Neural progenitor cell (in vitro differentiated cells): ENCODE results near the gene ZIC5. TPM values are rescaled to one million over a fixed set of nuclear protein-coding genes. Genes with fewer than 3 reads are reported as not detected.

Source experiments
- DNase-seq: peaks from one replicate; pipeline ENCODE4 v3.0.0-alpha.2; 2016; ENCODE audit warnings: low spot score
- H2AFZ ChIP-seq: fragments of 200-600 bp; sonication (generic); replicated peaks from 2 replicates; pipeline ENCODE4 v1.6.1; 2016; ENCODE audit warnings: antibody characterized with exemption
- H3F3A ChIP-seq: fragments of 200-600 bp; sonication (generic); 2 replicates; pipeline ENCODE4 v1.6.1; 2016; ENCODE audit warnings: antibody characterized with exemption, low read depth
- H3K27ac ChIP-seq: fragments of 200-600 bp; sonication (generic); 2 replicates; pipeline ENCODE4 v1.5.1; 2016; ENCODE audit warnings: mild to moderate bottlenecking
- H3K27me3 ChIP-seq: fragments of 200-600 bp; sonication (generic); 2 replicates; pipeline ENCODE4 v1.6.1; 2016; ENCODE audit warnings: mild to moderate bottlenecking, moderate library complexity
- H3K36me3 ChIP-seq: fragments of 200-600 bp; sonication (generic); 2 replicates; pipeline ENCODE4 v1.5.1; 2016
- H3K4me1 ChIP-seq: fragments of 200-600 bp; sonication (generic); 2 replicates; pipeline ENCODE4 v1.6.1; 2016; ENCODE audit warnings: mixed run types
- H3K4me2 ChIP-seq: fragments of 200-600 bp; sonication (generic); 2 replicates; pipeline ENCODE4 v1.6.1; 2016
- H3K4me3 ChIP-seq: fragments of 200-600 bp; sonication (generic); 2 replicates; pipeline ENCODE4 v1.5.1; 2016
- H3K79me2 ChIP-seq: fragments of 200-600 bp; sonication (generic); 2 replicates; pipeline ENCODE4 v1.6.1; 2016; ENCODE audit warnings: low read depth
- H3K9ac ChIP-seq: fragments of 200-600 bp; sonication (generic); 2 replicates; pipeline ENCODE4 v1.6.1; 2016
- H3K9me3 ChIP-seq: fragments of 200-600 bp; sonication (generic); 2 replicates; pipeline ENCODE4 v1.5.1; 2016; ENCODE audit warnings: low read depth
- H4K20me1 ChIP-seq: fragments of 200-600 bp; sonication (generic); 2 replicates; pipeline ENCODE4 v1.6.1; 2016; ENCODE audit warnings: low read depth
- H3K27ac Mint-ChIP-seq: 3 replicates; pipeline ENCODE4 v1.8.0; 2021; ENCODE audit warnings: mixed read lengths
- H3K27me3 Mint-ChIP-seq: 2 replicates; pipeline ENCODE4 v1.8.0; 2022; ENCODE audit warnings: low read depth, mild to moderate bottlenecking, inconsistent platforms, moderate library complexity, mixed read lengths; ENCODE audit not compliant: insufficient read depth
- H3K36me3 Mint-ChIP-seq: 3 replicates; pipeline ENCODE4 v1.8.0; 2021; ENCODE audit warnings: mixed read lengths
- H3K4me1 Mint-ChIP-seq: 3 replicates; pipeline ENCODE4 v1.8.0; 2021; ENCODE audit warnings: mixed read lengths
- H3K4me3 Mint-ChIP-seq: 3 replicates; pipeline ENCODE4 v1.8.0; 2021; ENCODE audit warnings: mild to moderate bottlenecking, moderate library complexity, mixed read lengths
- H3K9me3 Mint-ChIP-seq: 3 replicates; pipeline ENCODE4 v1.8.0; 2020; ENCODE audit warnings: mixed read lengths
- CTCF ChIP-seq: fragments of 200-600 bp; sonication (generic); IDR thresholded peaks from 2 replicates; pipeline ENCODE4 v1.5.1; 2017; ENCODE audit warnings: antibody characterized with exemption, mild to moderate bottlenecking
- EZH2 ChIP-seq: fragments of 200-600 bp; sonication (generic); IDR thresholded peaks from 2 replicates; pipeline ENCODE4 v1.6.1; 2017; ENCODE audit warnings: antibody characterized with exemption, mild to moderate bottlenecking, moderate library complexity
- EZH2phosphoT487 ChIP-seq: fragments of 200-600 bp; sonication (generic); IDR thresholded peaks from 2 replicates; pipeline ENCODE4 v1.6.1; 2017; ENCODE audit warnings: antibody characterized with exemption
- total RNA-seq: library from RNA; depleted of rRNA; stranded (reverse); fragments of >200 nt; gene quantifications from 2 replicates; pipeline ENCODE4 v1.2.3, GENCODE V29; 2015; ENCODE audit warnings: low replicate concordance

Gene ZIC5
- total RNA-seq, 1 donor from 2014 or later, result 35.7 TPM

GRCh38 chr13:99972190-99972731 is 694 bp upstream of the ZIC5 start:
- Histone ChIP-seq H3K27me3 (peaks cover 51% of the 10 kb centered on the region), H3K27ac (no peak overlapping the region), H3F3A (peaks cover 88% of the 10 kb centered on the region), H3K4me3 (peak overlapping the region; percentile 96), H3K4me1 (peaks cover 45% of the 10 kb centered on the region), H3K9me3 (no peaks in the 10 kb centered on the region), H3K9ac (no peak overlapping the region), H3K79me2 (peaks cover 88% of the 10 kb centered on the region), H3K4me2 (peak overlapping the region; percentile 79), H2AFZ (no peak overlapping the region), H3K36me3 (no peaks in the 10 kb centered on the region), H4K20me1 (peaks cover 86% of the 10 kb centered on the region)
- H3K4me3 Mint-ChIP-seq, result peak overlapping the region; percentile 89
- peak overlapping the region; percentile 94 for H3K27ac Mint-ChIP-seq
- DNase-seq, result peak; percentile 82
- peaks cover 26% of the 10 kb centered on the region for H3K27me3 Mint-ChIP-seq
- H3K36me3 Mint-ChIP-seq, result peaks cover 17% of the 10 kb centered on the region
- peaks cover 15% of the 10 kb centered on the region for H3K9me3 Mint-ChIP-seq
- peaks cover 46% of the 10 kb centered on the region for H3K4me1 Mint-ChIP-seq
- TF ChIP-seq EZH2phosphoT487, result peak; percentile 10
- no peak for TF ChIP-seq CTCF

- Mint-ChIP-seq H3K27ac (peak overlapping the region; percentile 70), H3K27me3 (peaks cover 30% of the 10 kb centered on the region), H3K4me3 (peak overlapping the region; percentile 89), H3K9me3 (peaks cover 15% of the 10 kb centered on the region), H3K4me1 (peaks cover 41% of the 10 kb centered on the region), H3K36me3 (peaks cover 29% of the 10 kb centered on the region)
- Histone ChIP-seq H3K27me3 (peaks cover 38% of the 10 kb centered on the region), H3K9me3 (no peaks in the 10 kb centered on the region), H3K79me2 (peaks cover 89% of the 10 kb centered on the region), H3K36me3 (peaks cover 3% of the 10 kb centered on the region), H3F3A (peaks cover 87% of the 10 kb centered on the region), H2AFZ (no peak overlapping the region), H3K4me3 (peak overlapping the region; percentile 96), H4K20me1 (peaks cover 86% of the 10 kb centered on the region), H3K27ac (peak overlapping the region; percentile 83), H3K4me1 (peaks cover 50% of the 10 kb centered on the region), H3K9ac (no peak overlapping the region), H3K4me2 (peak overlapping the region; percentile 79)
- no peak for TF ChIP-seq CTCF
- TF ChIP-seq EZH2phosphoT487, result no peak
- DNase-seq, result peak; percentile 87
Measured at GRCh38 chr13:99970651-99971575, 654 bp downstream of the ZIC5 start.

GRCh38 chr13:99969919-99970650 is 1.5 kb downstream of the ZIC5 start:
- Histone ChIP-seq H3K27ac (peak overlapping the region; percentile 90), H3K9me3 (no peaks in the 10 kb centered on the region), H3K9ac (peak overlapping the region; percentile 72), H3K27me3 (peaks cover 29% of the 10 kb centered on the region), H4K20me1 (peaks cover 86% of the 10 kb centered on the region), H3F3A (peaks cover 87% of the 10 kb centered on the region), H2AFZ (no peak overlapping the region), H3K4me1 (peaks cover 55% of the 10 kb centered on the region), H3K79me2 (peaks cover 96% of the 10 kb centered on the region), H3K36me3 (peaks cover 3% of the 10 kb centered on the region), H3K4me2 (peak overlapping the region; percentile 98), H3K4me3 (peak overlapping the region; percentile 96)
- TF ChIP-seq CTCF (peak; percentile 4), EZH2 (no peak)
- Mint-ChIP-seq H3K27ac (peak overlapping the region; percentile 98), H3K4me1 (peaks cover 44% of the 10 kb centered on the region), H3K36me3 (peaks cover 36% of the 10 kb centered on the region), H3K9me3 (peaks cover 15% of the 10 kb centered on the region), H3K4me3 (peak overlapping the region; percentile 98), H3K27me3 (peaks cover 31% of the 10 kb centered on the region)
- DNase-seq, result peak; percentile 92
